ENCODE results near the gene ZNF407. TPM values are rescaled to one million over a fixed set of nuclear protein-coding genes. Genes with fewer than 3 reads are reported as not detected.

Gene ZNF407
- total RNA-seq, 1 experiment from 2014 or later, result 7.6 TPM

DNA sequence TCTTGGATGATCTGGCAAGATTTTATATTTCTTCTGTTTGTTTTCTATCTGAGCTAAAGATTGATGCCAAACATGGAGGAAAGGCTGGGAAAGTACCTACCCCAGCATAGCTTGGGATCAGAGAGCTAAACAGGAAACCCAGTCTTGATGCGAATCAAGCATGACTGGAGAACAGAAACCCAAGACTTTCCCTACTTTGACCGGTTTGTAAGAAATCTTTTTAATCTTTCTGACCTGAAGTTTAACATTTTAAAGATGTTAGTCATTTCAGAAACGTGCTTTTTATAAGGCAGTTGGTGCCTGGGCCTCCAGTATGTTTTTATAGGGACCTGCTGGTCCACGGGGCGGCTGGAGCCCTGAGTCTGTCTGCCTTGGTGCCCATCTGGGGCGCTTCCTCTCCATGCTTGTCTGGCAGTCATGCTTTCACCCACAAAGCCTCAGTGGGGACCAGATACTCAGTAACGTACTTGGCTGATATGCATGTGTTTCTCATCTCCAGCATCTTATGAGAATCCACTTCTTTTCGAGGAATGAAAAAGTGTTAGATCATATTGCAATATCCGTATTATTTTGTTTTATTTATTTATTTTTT, 344.7 kb downstream of the ZNF407 start:
- no TSS peak for BruUV-seq (replicated peaks)
- Histone ChIP-seq H3K79me2 (ENCODE audit: insufficient read depth, low read length) (no peaks in the 10 kb centered on the region), H3K27me3 (ENCODE audit: insufficient read depth, low read length) (no peaks in the 10 kb centered on the region), H3K4me3 (replicated peaks in 1 of 2; ENCODE audit: low read depth in 1 of 2, low read length in 2 of 2) (no peak overlapping the region), H3K9me3 (ENCODE audit: control insufficient read depth in 1 of 2, insufficient read depth in 1 of 2, low read depth in 1 of 2, low read length in 2 of 2) (no peaks in the 10 kb centered on the region), H3K9me2 (ENCODE audit: insufficient read depth) (no peaks in the 10 kb centered on the region), H3K4me2 (ENCODE audit: low read length) (no peak overlapping the region), H2AFZ (ENCODE audit: low read depth, low read length, poor library complexity, severe bottlenecking) (no peak overlapping the region), H3K36me3 (ENCODE audit: control insufficient read depth in 1 of 2, insufficient read depth in 2 of 2, low read length in 2 of 2) (no peaks in the 10 kb centered on the region), H3K9ac (ENCODE audit: low read length) (no peak overlapping the region), H3K4me1 (ENCODE audit: control insufficient read depth in 1 of 2, insufficient read depth in 2 of 2, low read length in 2 of 2) (no peaks in the 10 kb centered on the region), H4K20me1 (ENCODE audit: insufficient read depth) (no peaks in the 10 kb centered on the region), H3K27ac (ENCODE audit: low read depth, low read length) (no peak overlapping the region)
- TF ChIP-seq CEBPB (IDR thresholded peaks at IDR 0.05; ENCODE audit: low read depth), result no peak
- no peak for TF ChIP-seq TCF7L2 (IDR thresholded peaks at IDR 0.05; ENCODE audit: borderline replicate concordance, extremely low read depth, insufficient read depth, insufficient read length)
- no peak for TF ChIP-seq JUND (IDR thresholded peaks at IDR 0.05)
- no peak for TF ChIP-seq CBX3 (IDR thresholded peaks at IDR 0.05; ENCODE audit: low read depth)
- intact Hi-C loops (cut with micrococcal nuclease), result no loop called here
- ATAC-seq (no peak), DNase-seq (ENCODE audit: low read depth, low spot score) (no peak)
- RAD21 ChIA-PET (ENCODE audit: low non-redundant PET in 1 of 2, low total read pairs in 2 of 2, uncharacterized antibody in 2 of 2, unreplicated experiment in 2 of 2), result no interaction called here
- CTCF ChIA-PET, result interaction anchor here (1.0 kb wide), 1 partner anchor 99 kb away, joined by 3 read pairs; no protein-coding TSS in a partner anchor
- POLR2A ChIA-PET, result no interaction called here

DNA sequence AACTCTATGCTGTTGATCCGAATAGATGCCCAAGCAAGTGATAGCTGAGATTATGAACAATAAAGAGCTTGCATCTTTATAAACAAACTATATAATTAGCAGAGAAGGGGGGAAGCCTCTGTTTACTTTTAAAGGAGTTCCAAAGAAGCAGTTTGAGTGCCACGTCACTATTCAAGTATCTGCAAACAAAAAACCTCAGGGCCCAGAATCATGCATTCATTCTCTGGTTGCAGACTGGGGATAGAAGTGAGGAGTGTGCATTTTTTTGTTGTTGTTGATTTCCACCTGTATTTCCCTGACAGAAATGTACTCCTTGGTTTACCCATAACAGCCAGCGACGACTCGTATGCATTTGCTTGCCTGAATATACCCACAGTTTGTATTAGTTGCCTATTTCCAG, 347.0 kb downstream of the ZNF407 start:
- Histone ChIP-seq H3K9ac (ENCODE audit: low read length) (no peak overlapping the region), H3K4me2 (ENCODE audit: low read length) (no peak overlapping the region), H3K9me2 (ENCODE audit: insufficient read depth) (no peaks in the 10 kb centered on the region), H3K79me2 (ENCODE audit: insufficient read depth, low read length) (no peaks in the 10 kb centered on the region), H2AFZ (ENCODE audit: low read depth, low read length, poor library complexity, severe bottlenecking) (no peak overlapping the region), H3K4me3 (replicated peaks in 1 of 2; ENCODE audit: low read depth in 1 of 2, low read length in 2 of 2) (no peak overlapping the region), H3K9me3 (ENCODE audit: control insufficient read depth in 1 of 2, insufficient read depth in 1 of 2, low read depth in 1 of 2, low read length in 2 of 2) (no peaks in the 10 kb centered on the region), H4K20me1 (ENCODE audit: insufficient read depth) (no peaks in the 10 kb centered on the region), H3K4me1 (ENCODE audit: control insufficient read depth in 1 of 2, insufficient read depth in 2 of 2, low read length in 2 of 2) (no peaks in the 10 kb centered on the region), H3K27me3 (ENCODE audit: insufficient read depth, low read length) (no peaks in the 10 kb centered on the region), H3K27ac (ENCODE audit: low read depth, low read length) (no peak overlapping the region), H3K36me3 (ENCODE audit: control insufficient read depth in 1 of 2, insufficient read depth in 2 of 2, low read length in 2 of 2) (no peaks in the 10 kb centered on the region)
- TF ChIP-seq ZNF274 (IDR thresholded peaks at IDR 0.05; ENCODE audit: low read depth, low read length) (no peak), POLR2A (IDR thresholded peaks at IDR 0.05; ENCODE audit: borderline replicate concordance, extremely low read depth, insufficient read depth, insufficient read length) (no peak), EGR1 (IDR thresholded peaks at IDR 0.05; ENCODE audit: low read depth) (no peak), CBX3 (IDR thresholded peaks at IDR 0.05; ENCODE audit: low read depth) (no peak), ELF1 (IDR thresholded peaks at IDR 0.05; ENCODE audit: borderline replicate concordance, low read depth) (no peak), JUND (IDR thresholded peaks at IDR 0.05) (no peak), SIN3A (IDR thresholded peaks at IDR 0.05; ENCODE audit: low read depth) (no peak)
- TF ChIP-seq, protein P1, sequence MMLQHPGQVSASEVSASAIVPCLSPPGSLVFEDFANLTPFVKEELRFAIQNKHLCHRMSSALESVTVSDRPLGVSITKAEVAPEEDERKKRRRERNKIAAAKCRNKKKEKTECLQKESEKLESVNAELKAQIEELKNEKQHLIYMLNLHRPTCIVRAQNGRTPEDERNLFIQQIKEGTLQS (IDR thresholded peaks at IDR 0.05), result no peak
- ChIA-PET RAD21 (ENCODE audit: low non-redundant PET in 1 of 2, low total read pairs in 2 of 2, uncharacterized antibody in 2 of 2, unreplicated experiment in 2 of 2) (no interaction called here), POLR2A (no interaction called here), CTCF (no interaction called here)
- BruUV-seq (replicated peaks), result no TSS peak
- ATAC-seq, result no peak
- intact Hi-C loops (cut with micrococcal nuclease), result no loop called here
- no peak for DNase-seq (ENCODE audit: low read depth, low spot score)
